ENCODE measurements around the gene HOXD13. TPM values are rescaled to one million over a fixed set of nuclear protein-coding genes. Genes with fewer than 3 reads are reported as not detected.

The HOXD13 gene
- total RNA-seq, 8 experiments from 2014 or later, result 0.05 to 7.1 (median 0.28) TPM; not detected in 2

GRCh38 chr2:176074919-176075425 lies 17.5 kb upstream of the HOXD13 start:
- Histone ChIP-seq H3K27ac (no peak overlapping the region), H3K4me1 (replicated peaks in 1 of 2) (peaks cover 0 to 9% of the 10 kb centered on the region in 2 donors), H3K4me3 (no peak overlapping the region)
- in situ Hi-C loops (cut with MboI; ENCODE audit: low pct_unique_long_range_greater_than_20kb in 2 of 9, low sequenced_read_pairs in 9 of 9, unreplicated experiment in 9 of 9), result loop anchor here (10.0 to 25.0 kb wide), 7 partner anchors 388 to 1388 kb away; no protein-coding TSS in a partner anchor
- no peak for ATAC-seq (replicated peaks in 6 of 8)
- 9 to 67% (median 31%) methylated on average over 2 to 6 of the region's 7 CpGs for WGBS, 10 experiments

- WGBS, 10 experiments, result 0 to 32% (median 6%) methylated on average over 1 to 15 of the region's 15 CpGs; no CpG with 5 or more reads in 1 of the 10 experiments
- no peak overlapping the region for H3K27ac ChIP-seq
- H3K4me1 ChIP-seq (replicated peaks in 1 of 2), result peaks cover 0 to 9% of the 10 kb centered on the region in 2 donors
- in situ Hi-C loops (cut with MboI; ENCODE audit: low pct_unique_long_range_greater_than_20kb in 2 of 9, low sequenced_read_pairs in 9 of 9, unreplicated experiment in 9 of 9), result loop anchor here (10.0 to 25.0 kb wide), 7 partner anchors 388 to 1388 kb away; no protein-coding TSS in a partner anchor
- ATAC-seq (replicated peaks in 6 of 8), result no peak
- H3K4me3 ChIP-seq, result no peak overlapping the region
Observed at GRCh38 chr2:176075481-176075880, 17.0 kb upstream of the HOXD13 start.

- H3K27ac ChIP-seq, result no peak overlapping the region
- H3K4me1 ChIP-seq (replicated peaks in 1 of 2), result peaks cover 0 to 9% of the 10 kb centered on the region in 2 donors
- ATAC-seq (replicated peaks in 6 of 8), result no peak
- 0 to 53% (median 8%) methylated on average over 2 to 7 of the region's 7 CpGs for WGBS, 10 experiments
- in situ Hi-C loops (cut with MboI; ENCODE audit: low pct_unique_long_range_greater_than_20kb in 2 of 9, low sequenced_read_pairs in 9 of 9, unreplicated experiment in 9 of 9), result loop anchor here (10.0 to 25.0 kb wide), 7 partner anchors 389 to 1389 kb away; no protein-coding TSS in a partner anchor
- no peak overlapping the region for H3K4me3 ChIP-seq
Observed at GRCh38 chr2:176076063-176076462, 16.5 kb upstream of the HOXD13 start.

- H3K4me1 ChIP-seq (replicated peaks in 1 of 2), result peaks cover 0 to 9% of the 10 kb centered on the region in 2 donors
- H3K4me3 ChIP-seq, result no peak overlapping the region
- ATAC-seq (replicated peaks in 6 of 8), result no peak
- WGBS, 10 experiments, result 0 to 71% (median 39%) methylated on average over 1 to 2 of the region's 2 CpGs; no CpG with 5 or more reads in 4 of the 10 experiments
- in situ Hi-C loops (cut with MboI; ENCODE audit: low pct_unique_long_range_greater_than_20kb in 2 of 9, low sequenced_read_pairs in 9 of 9, unreplicated experiment in 9 of 9), result loop anchor here (10.0 to 25.0 kb wide), 7 partner anchors 389 to 1389 kb away; no protein-coding TSS in a partner anchor
- H3K27ac ChIP-seq, result no peak overlapping the region
Observed at GRCh38 chr2:176076796-176077195, 15.7 kb upstream of the HOXD13 start.

DNA sequence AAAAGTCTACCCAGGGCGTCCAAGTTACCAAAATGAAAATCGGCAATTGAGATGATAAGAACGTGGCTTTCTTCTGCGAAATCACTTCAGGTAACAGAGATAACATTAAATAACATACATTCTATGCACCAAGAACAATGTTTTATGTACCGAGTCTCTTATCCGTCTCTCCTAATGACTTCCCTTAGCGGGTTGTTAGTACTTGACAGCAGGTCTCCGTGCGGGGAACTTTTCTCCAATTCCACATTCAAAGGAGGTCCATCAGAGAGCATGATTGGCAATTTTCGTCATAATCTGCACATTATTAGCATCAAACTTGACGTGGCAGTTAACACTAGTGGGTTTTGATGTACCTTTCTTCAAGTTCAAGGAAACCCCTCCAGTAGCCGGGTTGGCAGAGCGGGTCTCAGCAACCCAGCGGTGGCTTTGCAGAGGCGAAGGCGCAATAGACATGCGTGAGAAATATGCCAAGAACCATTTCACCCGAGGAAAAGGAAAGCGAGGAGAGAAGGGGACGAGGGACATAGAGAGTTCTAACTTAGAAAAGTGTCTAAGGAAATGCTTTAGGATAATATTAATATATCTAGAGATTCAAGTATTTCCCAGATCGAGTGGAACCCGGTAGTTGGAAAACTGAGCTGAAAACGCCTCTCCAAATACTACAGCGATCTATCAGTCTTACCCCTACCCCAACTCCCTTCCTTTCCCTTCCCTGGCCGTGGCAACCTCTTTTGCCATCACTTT lies 13.8 kb upstream of the HOXD13 start:
- no peak for ATAC-seq (replicated peaks in 6 of 8)
- Histone ChIP-seq H3K27ac (no peak overlapping the region), H3K4me1 (replicated peaks in 1 of 2) (peaks cover 0 to 9% of the 10 kb centered on the region in 2 donors), H3K4me3 (no peak overlapping the region)
- in situ Hi-C loops (cut with MboI; ENCODE audit: low pct_unique_long_range_greater_than_20kb in 2 of 9, low sequenced_read_pairs in 9 of 9, unreplicated experiment in 9 of 9), result loop anchor here (10.0 to 25.0 kb wide), 7 partner anchors 391 to 1391 kb away; no protein-coding TSS in a partner anchor
- 0 to 36% (median 4%) methylated on average over 3 to 22 of the region's 25 CpGs; no CpG with 5 or more reads in 1 of the 10 experiments for WGBS, 10 experiments

- Histone ChIP-seq H3K4me1 (replicated peaks in 1 of 2) (peaks cover 0 to 9% of the 10 kb centered on the region in 2 donors), H3K4me3 (peak overlapping the region in 2 of 5 donors; percentile 16 to 36), H3K27ac (no peak overlapping the region)
- peak in 5 of 8 experiments; percentile 28 to 46 (median 34) for ATAC-seq (replicated peaks in 6 of 8)
- in situ Hi-C loops (cut with MboI; ENCODE audit: low pct_unique_long_range_greater_than_20kb in 2 of 9, low sequenced_read_pairs in 9 of 9, unreplicated experiment in 9 of 9), result loop anchor here (10.0 to 25.0 kb wide), 7 partner anchors 392 to 1392 kb away; no protein-coding TSS in a partner anchor
- WGBS, 10 experiments, result 0 to 14% (median 0%) methylated on average over 1 to 14 of the region's 30 CpGs; no CpG with 5 or more reads in 4 of the 10 experiments
Observed at GRCh38 chr2:176079285-176079830, 13.2 kb upstream of the HOXD13 start.

- WGBS, 10 experiments, result 0% methylated on average over 1 to 2 of the region's 86 CpGs; no CpG with 5 or more reads in 7 of the 10 experiments
- Histone ChIP-seq H3K27ac (no peak overlapping the region), H3K4me1 (replicated peaks in 1 of 2) (peaks cover 0 to 12% of the 10 kb centered on the region in 2 donors), H3K4me3 (peak overlapping the region; percentile 25 to 36 (median 28))
- peak; percentile 88 to 97 (median 93) for ATAC-seq (replicated peaks in 6 of 8)
- in situ Hi-C loops (cut with MboI; ENCODE audit: low pct_unique_long_range_greater_than_20kb in 2 of 9, low sequenced_read_pairs in 9 of 9, unreplicated experiment in 9 of 9), result loop anchor here (10.0 to 25.0 kb wide), 8 partner anchors 393 to 1393 kb away; no protein-coding TSS in a partner anchor
Observed at GRCh38 chr2:176079831-176080539, 12.5 kb upstream of the HOXD13 start.

- in situ Hi-C loops (cut with MboI; ENCODE audit: low pct_unique_long_range_greater_than_20kb in 2 of 9, low sequenced_read_pairs in 9 of 9, unreplicated experiment in 9 of 9), result loop anchor here in 8 of 9 experiments (10.0 to 25.0 kb wide), 8 partner anchors 393 to 1393 kb away; no protein-coding TSS in a partner anchor
- H3K27ac ChIP-seq, result no peak overlapping the region
- 0 to 14% (median 7%) methylated on average over 1 to 26 of the region's 68 CpGs; no CpG with 5 or more reads in 2 of the 10 experiments for WGBS, 10 experiments
- H3K4me3 ChIP-seq, result peak overlapping the region; percentile 25 to 36 (median 28)
- H3K4me1 ChIP-seq (replicated peaks in 1 of 2), result peaks cover 0 to 17% of the 10 kb centered on the region in 2 donors
- peak; percentile 21 to 58 (median 37) for ATAC-seq (replicated peaks in 6 of 8)
Observed at GRCh38 chr2:176080540-176081375, 11.8 kb upstream of the HOXD13 start.

GRCh38 chr2:176081376-176081836 lies 11.1 kb upstream of the HOXD13 start:
- no peak for ATAC-seq (replicated peaks in 6 of 8)
- H3K4me3 ChIP-seq, result no peak overlapping the region
- in situ Hi-C loops (cut with MboI; ENCODE audit: low pct_unique_long_range_greater_than_20kb in 2 of 9, low sequenced_read_pairs in 9 of 9, unreplicated experiment in 9 of 9), result loop anchor here in 8 of 9 experiments (10.0 to 25.0 kb wide), 8 partner anchors 394 to 1394 kb away; no protein-coding TSS in a partner anchor
- peaks cover 3 to 21% of the 10 kb centered on the region in 2 donors for H3K4me1 ChIP-seq (replicated peaks in 1 of 2)
- H3K27ac ChIP-seq, result no peak overlapping the region
- 0 to 20% (median 9%) methylated on average over 1 to 17 of the region's 17 CpGs for WGBS, 10 experiments

GRCh38 chr2:176081837-176082524 lies 10.5 kb upstream of the HOXD13 start:
- in situ Hi-C loops (cut with MboI; ENCODE audit: low pct_unique_long_range_greater_than_20kb in 2 of 9, low sequenced_read_pairs in 9 of 9, unreplicated experiment in 9 of 9), result loop anchor here in 8 of 9 experiments (10.0 to 25.0 kb wide), 8 partner anchors 395 to 1395 kb away; no protein-coding TSS in a partner anchor
- H3K4me1 ChIP-seq (replicated peaks in 1 of 2), result peaks cover 3 to 21% of the 10 kb centered on the region in 2 donors
- H3K4me3 ChIP-seq, result no peak overlapping the region
- WGBS, 10 experiments, result 0 to 3% (median 0%) methylated on average over 1 to 29 of the region's 62 CpGs; no CpG with 5 or more reads in 2 of the 10 experiments
- ATAC-seq (replicated peaks in 6 of 8), result no peak
- no peak overlapping the region for H3K27ac ChIP-seq

DNA sequence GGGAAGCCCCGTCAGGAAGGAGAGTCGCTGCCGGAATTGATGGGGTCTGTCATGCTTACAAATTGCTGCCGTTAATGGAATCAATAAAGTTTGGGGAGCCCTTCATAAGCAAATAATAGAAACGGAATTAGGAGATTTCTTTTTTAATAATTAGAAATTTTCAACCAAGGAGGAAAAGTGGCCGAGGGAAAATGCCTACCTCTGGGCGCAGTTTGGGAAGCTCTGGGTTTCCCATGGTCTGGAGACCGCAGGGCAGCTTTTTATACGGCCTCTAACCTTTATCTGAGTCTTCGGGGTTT lies 10.0 kb upstream of the HOXD13 start:
- in situ Hi-C loops (cut with MboI; ENCODE audit: low pct_unique_long_range_greater_than_20kb in 2 of 9, low sequenced_read_pairs in 9 of 9, unreplicated experiment in 9 of 9), result loop anchor here in 8 of 9 experiments (10.0 to 25.0 kb wide), 8 partner anchors 395 to 1395 kb away; no protein-coding TSS in a partner anchor
- no peak for ATAC-seq (replicated peaks in 6 of 8)
- WGBS, 10 experiments, result 0 to 20% (median 7%) methylated on average over 1 to 6 of the region's 10 CpGs; no CpG with 5 or more reads in 2 of the 10 experiments
- H3K4me1 ChIP-seq (replicated peaks in 1 of 2), result peaks cover 3 to 21% of the 10 kb centered on the region in 2 donors
- H3K4me3 ChIP-seq, result no peak overlapping the region
- H3K27ac ChIP-seq, result no peak overlapping the region

All from motor neuron (in vitro differentiated cells).